Activated T-helper 2 cell treated with anti-CD3 and anti-CD28 coated beads, Interferon-gamma antibody, Interleukin-2, Interleukin-4, amounts not matched to agents 10 μg/mL and 5 μg/mL and 100 μg/mL, durations not matched to agents 14 hours and 24 hours and 36 hours (primary cell): ENCODE results near the gene PYCR2. TPM values are rescaled to one million over a fixed set of nuclear protein-coding genes. Genes with fewer than 3 reads are reported as not detected.

Experiments
- DNase-seq: peaks from one replicate; pipeline ENCODE4 v3.0.0; 2021; ENCODE audit warnings: low spot score
- H3K27ac Mint-ChIP-seq: one replicate; pipeline ENCODE4 v1.8.0; 2021; ENCODE audit warnings: mixed read lengths
- H3K27me3 Mint-ChIP-seq: one replicate; pipeline ENCODE4 v1.8.0; 2021; ENCODE audit warnings: low read depth, mixed read lengths
- H3K36me3 Mint-ChIP-seq: one replicate; pipeline ENCODE4 v1.8.0; 2021; ENCODE audit warnings: low read depth, mixed read lengths
- H3K4me1 Mint-ChIP-seq: one replicate; pipeline ENCODE4 v1.8.0; 2021; ENCODE audit warnings: low read depth, mixed read lengths
- H3K4me3 Mint-ChIP-seq: one replicate; pipeline ENCODE4 v1.8.0; 2021; ENCODE audit warnings: low read depth, mild to moderate bottlenecking, moderate library complexity, mixed read lengths
- H3K9me3 Mint-ChIP-seq: one replicate; pipeline ENCODE4 v1.8.0; 2021; ENCODE audit warnings: mixed read lengths
- intact Hi-C: fragments of 100-400 bp; cut with micrococcal nuclease; formaldehyde crosslinking; loops from one replicate; pipeline ENCODE4 v1.15.1; 2023
- total RNA-seq: library from RNA; stranded (reverse); gene quantifications from 2 replicates; pipeline ENCODE4 v1.2.3, GENCODE V29; 2022

Gene PYCR2
- total RNA-seq, 1 donor from 2014 or later, result 121 TPM

GRCh38 chr1:225881959-225882693, 41.9 kb downstream of the PYCR2 start, which contains the start of gene TMEM63A:
Gene TMEM63A (minus strand): TSS chr1:225882380. CDS start chr1:225877580, 4,800 bp downstream.
- H3K4me1 Mint-ChIP-seq, result peaks cover 40% of the 10 kb centered on the region
- intact Hi-C loops, result loop anchor here (1.0 to 5.0 kb wide), 6 partner anchors 15 to 115 kb away; partner anchors contain the start of genes PYCR2, SDE2 and SRP9
- peaks cover 2% of the 10 kb centered on the region for H3K36me3 Mint-ChIP-seq
- no peaks in the 10 kb centered on the region for H3K9me3 Mint-ChIP-seq
- peak within 1 kb of the TSS; percentile 71 for H3K27ac Mint-ChIP-seq
- peaks cover 14% of the 10 kb centered on the region for H3K27me3 Mint-ChIP-seq
- peak; percentile 82 for DNase-seq
- peak within 1 kb of the TSS; percentile 84 for H3K4me3 Mint-ChIP-seq

DNA sequence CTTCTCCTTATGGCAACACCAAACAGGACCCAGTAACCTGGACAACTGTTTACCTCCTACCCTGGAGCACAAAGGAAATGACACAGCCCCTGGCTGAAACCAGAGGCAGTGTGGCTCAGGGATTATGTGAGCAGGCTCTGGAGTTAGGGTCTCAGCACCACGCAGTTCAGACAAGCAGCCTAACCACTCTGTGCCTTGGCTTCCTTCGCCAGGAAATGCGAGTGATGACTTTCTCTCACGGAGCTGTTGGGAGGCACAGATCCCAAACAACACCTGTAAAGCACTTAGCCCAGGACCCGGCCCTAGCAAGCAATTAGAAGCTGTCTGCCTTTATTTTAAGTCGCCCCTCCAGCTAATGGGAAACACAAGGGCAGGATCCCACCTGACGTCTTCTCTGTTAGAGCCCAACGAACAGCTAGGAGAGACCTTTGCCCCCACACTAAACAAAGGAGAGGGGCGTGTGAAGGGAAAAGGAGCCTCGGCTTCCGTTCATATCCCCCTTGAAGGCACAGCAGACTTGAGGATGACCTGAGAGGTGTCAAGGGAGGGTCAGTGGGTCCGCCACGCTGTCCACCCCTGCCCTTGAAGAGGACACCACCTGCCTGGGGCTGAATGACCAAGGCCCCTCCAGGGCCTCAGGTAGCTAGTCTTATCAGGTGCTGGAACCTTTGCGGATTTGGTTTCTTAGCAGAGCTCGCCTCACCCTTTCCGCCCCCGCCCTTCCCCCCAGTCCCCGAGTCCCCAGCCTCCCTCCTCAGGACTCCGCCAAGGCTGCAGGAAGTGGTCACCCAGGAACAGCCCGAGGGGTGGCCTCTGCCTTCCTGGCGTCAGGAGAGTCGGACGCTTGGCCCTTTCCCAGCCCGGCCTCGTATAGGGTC, 42.7 kb downstream of the PYCR2 start:
- H3K4me3 Mint-ChIP-seq, result peak overlapping the region; percentile 84
- no peaks in the 10 kb centered on the region for H3K9me3 Mint-ChIP-seq
- intact Hi-C loops, result loop anchor here (1.0 to 5.0 kb wide), 3 partner anchors 16 to 116 kb away; partner anchors contain the start of genes SDE2 and SRP9
- peaks cover 40% of the 10 kb centered on the region for H3K4me1 Mint-ChIP-seq
- H3K27ac Mint-ChIP-seq, result peak overlapping the region; percentile 71
- no peak for DNase-seq
- peaks cover 10% of the 10 kb centered on the region for H3K27me3 Mint-ChIP-seq
- peaks cover 5% of the 10 kb centered on the region for H3K36me3 Mint-ChIP-seq

DNA sequence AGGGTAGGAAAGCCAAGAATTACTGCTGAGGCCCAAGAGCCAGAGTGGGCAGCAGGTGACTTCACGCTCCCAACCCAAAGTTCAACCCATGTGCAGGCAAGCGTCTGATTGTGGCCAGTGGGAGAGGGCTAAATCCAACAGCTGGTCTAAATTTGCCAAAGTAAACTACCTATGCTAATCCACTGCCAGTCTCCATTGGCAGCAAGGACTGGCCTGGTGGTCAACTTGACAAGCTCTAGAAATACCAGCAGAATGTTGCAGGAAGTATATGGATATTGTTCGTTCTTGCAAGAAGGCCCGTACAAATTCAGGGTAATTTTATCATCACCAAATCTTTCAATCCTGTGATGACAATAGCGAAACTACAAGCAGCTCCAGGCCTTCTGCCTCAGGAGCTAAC, 43.4 kb downstream of the PYCR2 start:
- Mint-ChIP-seq H3K36me3 (peaks cover 8% of the 10 kb centered on the region), H3K27ac (peak overlapping the region; percentile 71), H3K4me1 (peaks cover 40% of the 10 kb centered on the region), H3K4me3 (peak overlapping the region; percentile 84), H3K27me3 (peaks cover 8% of the 10 kb centered on the region), H3K9me3 (no peaks in the 10 kb centered on the region)
- DNase-seq, result no peak
- intact Hi-C loops, result loop anchor here (1.0 to 5.0 kb wide), 3 partner anchors 17 to 117 kb away; partner anchors contain the start of genes SDE2 and SRP9

- intact Hi-C loops, result loop anchor here (2.0 to 5.0 kb wide), 2 partner anchors 103 to 117 kb away; partner anchors contain the start of genes SDE2 and SRP9
- DNase-seq, result no peak
- H3K27ac Mint-ChIP-seq, result no peak overlapping the region
- H3K9me3 Mint-ChIP-seq, result no peaks in the 10 kb centered on the region
- H3K4me3 Mint-ChIP-seq, result no peak overlapping the region
- peaks cover 8% of the 10 kb centered on the region for H3K27me3 Mint-ChIP-seq
- H3K4me1 Mint-ChIP-seq, result peaks cover 42% of the 10 kb centered on the region
- H3K36me3 Mint-ChIP-seq, result peaks cover 12% of the 10 kb centered on the region
Measured at GRCh38 chr1:225880222-225880588, 43.8 kb downstream of the PYCR2 start.

- Mint-ChIP-seq H3K4me3 (no peak overlapping the region), H3K27ac (no peak overlapping the region), H3K27me3 (peaks cover 8% of the 10 kb centered on the region), H3K4me1 (peaks cover 42% of the 10 kb centered on the region), H3K9me3 (no peaks in the 10 kb centered on the region), H3K36me3 (peaks cover 12% of the 10 kb centered on the region)
- intact Hi-C loops, result loop anchor here (2.0 to 5.0 kb wide), 2 partner anchors 103 to 118 kb away; partner anchors contain the start of genes SDE2 and SRP9
- DNase-seq, result no peak
Measured at GRCh38 chr1:225879521-225880221, 44.4 kb downstream of the PYCR2 start.

- Mint-ChIP-seq H3K27ac (no peak overlapping the region), H3K4me3 (no peak overlapping the region), H3K36me3 (peaks cover 20% of the 10 kb centered on the region), H3K4me1 (peaks cover 37% of the 10 kb centered on the region), H3K27me3 (peaks cover 2% of the 10 kb centered on the region), H3K9me3 (no peaks in the 10 kb centered on the region)
- DNase-seq, result no peak
- intact Hi-C loops, result no loop called here
Measured at GRCh38 chr1:225878282-225878681, 45.8 kb downstream of the PYCR2 start.

GRCh38 chr1:225877580-225877979, 46.5 kb downstream of the PYCR2 start:
- Mint-ChIP-seq H3K36me3 (peaks cover 24% of the 10 kb centered on the region), H3K4me3 (no peak overlapping the region), H3K9me3 (no peaks in the 10 kb centered on the region), H3K27me3 (no peaks in the 10 kb centered on the region), H3K4me1 (peaks cover 35% of the 10 kb centered on the region), H3K27ac (no peak overlapping the region)
- intact Hi-C loops, result no loop called here
- DNase-seq, result no peak

DNA sequence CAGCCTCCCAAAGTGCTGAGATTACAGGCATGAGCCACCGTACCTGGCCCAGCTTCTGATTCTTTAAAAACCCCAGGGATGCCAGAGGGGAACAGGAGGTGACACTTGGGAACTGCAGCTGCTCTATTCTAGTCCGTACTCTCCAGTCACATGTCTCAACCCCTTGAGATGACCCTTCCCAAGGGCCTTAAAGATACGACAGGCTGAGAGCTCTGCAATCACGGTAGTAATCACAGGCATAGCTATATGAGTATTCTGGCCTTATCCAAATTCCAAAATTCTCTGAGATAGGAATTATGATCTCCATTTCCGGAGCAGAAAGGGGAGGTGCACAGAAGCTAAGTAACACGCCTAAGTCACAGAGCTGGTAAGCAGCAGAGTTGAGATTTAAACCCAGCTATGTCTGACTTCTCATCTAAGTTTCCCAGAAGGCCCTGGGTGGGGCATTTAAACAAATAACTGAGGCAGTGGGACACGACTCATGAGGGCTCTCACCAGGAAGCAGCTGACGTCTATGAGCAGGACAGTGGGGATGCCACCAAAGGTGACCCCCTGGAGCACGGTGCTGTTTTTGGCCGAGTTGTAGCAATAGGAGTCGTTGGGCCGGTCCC, 47.0 kb downstream of the PYCR2 start:
- H3K4me1 Mint-ChIP-seq, result peaks cover 36% of the 10 kb centered on the region
- H3K4me3 Mint-ChIP-seq, result no peak overlapping the region
- no peaks in the 10 kb centered on the region for H3K9me3 Mint-ChIP-seq
- intact Hi-C loops, result no loop called here
- no peaks in the 10 kb centered on the region for H3K27me3 Mint-ChIP-seq
- H3K36me3 Mint-ChIP-seq, result peaks cover 25% of the 10 kb centered on the region
- H3K27ac Mint-ChIP-seq, result no peak overlapping the region
- no peak for DNase-seq

DNA sequence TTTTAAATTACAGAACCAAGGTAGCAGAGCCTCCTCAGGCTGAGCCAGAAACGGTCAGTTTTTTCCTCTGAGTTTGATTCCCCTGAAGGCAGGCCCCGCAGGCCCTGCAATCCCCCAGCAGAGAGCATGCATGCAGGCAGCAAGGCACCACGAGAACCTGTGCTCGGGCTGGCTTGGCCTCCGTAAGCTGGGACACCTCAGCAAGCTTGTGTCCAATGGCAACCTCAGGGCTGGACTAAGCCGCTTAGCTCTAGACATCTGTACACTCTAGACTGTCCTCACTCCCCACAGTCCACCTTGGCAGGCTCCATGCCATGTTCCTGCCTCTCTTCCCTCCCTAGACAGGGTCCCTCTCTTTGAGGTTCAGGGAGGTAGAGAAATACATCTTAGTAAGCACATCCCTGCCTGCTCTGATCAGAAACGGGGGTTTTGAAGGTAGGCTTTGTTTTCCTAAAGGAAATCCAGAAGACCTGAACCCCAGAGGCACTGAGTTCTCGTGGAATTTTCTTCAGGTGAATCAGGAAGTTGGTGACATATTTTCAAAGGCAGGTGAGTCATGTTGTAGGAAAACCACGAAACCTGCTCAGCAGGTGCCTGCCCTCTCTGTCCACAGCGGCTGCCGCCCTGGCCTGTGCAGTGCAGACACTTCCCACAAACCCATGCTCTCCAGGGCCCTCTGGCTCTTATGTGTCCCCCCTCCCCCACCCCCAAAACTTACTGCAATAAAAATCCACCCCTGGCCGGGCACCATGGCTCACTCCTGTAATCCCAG, 48.8 kb downstream of the PYCR2 start:
- H3K4me3 Mint-ChIP-seq, result no peak overlapping the region
- H3K4me1 Mint-ChIP-seq, result peaks cover 29% of the 10 kb centered on the region
- no peaks in the 10 kb centered on the region for H3K9me3 Mint-ChIP-seq
- H3K36me3 Mint-ChIP-seq, result peaks cover 42% of the 10 kb centered on the region
- no peak for DNase-seq
- H3K27me3 Mint-ChIP-seq, result no peaks in the 10 kb centered on the region
- intact Hi-C loops, result no loop called here
- no peak overlapping the region for H3K27ac Mint-ChIP-seq

DNA sequence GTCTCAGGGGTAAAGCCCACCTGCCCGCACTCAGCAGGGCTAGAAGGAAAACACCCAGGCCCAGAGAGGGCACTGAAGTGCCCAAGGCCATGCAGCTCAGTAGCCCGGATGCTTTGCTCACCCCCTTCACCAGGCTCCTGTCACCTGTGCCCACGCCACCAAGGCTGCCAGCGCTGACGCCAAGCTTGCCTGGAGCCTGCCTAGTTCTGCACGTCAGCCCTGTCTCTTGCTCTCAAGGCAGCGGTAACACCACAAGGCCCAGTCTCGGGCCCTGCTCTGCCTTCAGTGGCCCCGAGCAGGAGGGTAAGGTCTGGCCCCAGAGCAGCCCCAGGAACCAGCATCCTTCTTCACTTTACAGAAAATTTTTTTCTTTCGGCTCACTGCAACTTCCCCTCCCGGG, 49.6 kb downstream of the PYCR2 start:
- H3K36me3 Mint-ChIP-seq, result peaks cover 43% of the 10 kb centered on the region
- intact Hi-C loops, result no loop called here
- DNase-seq, result no peak
- no peaks in the 10 kb centered on the region for H3K27me3 Mint-ChIP-seq
- no peak overlapping the region for H3K4me3 Mint-ChIP-seq
- no peak overlapping the region for H3K27ac Mint-ChIP-seq
- peaks cover 21% of the 10 kb centered on the region for H3K4me1 Mint-ChIP-seq
- H3K9me3 Mint-ChIP-seq, result no peaks in the 10 kb centered on the region

DNA sequence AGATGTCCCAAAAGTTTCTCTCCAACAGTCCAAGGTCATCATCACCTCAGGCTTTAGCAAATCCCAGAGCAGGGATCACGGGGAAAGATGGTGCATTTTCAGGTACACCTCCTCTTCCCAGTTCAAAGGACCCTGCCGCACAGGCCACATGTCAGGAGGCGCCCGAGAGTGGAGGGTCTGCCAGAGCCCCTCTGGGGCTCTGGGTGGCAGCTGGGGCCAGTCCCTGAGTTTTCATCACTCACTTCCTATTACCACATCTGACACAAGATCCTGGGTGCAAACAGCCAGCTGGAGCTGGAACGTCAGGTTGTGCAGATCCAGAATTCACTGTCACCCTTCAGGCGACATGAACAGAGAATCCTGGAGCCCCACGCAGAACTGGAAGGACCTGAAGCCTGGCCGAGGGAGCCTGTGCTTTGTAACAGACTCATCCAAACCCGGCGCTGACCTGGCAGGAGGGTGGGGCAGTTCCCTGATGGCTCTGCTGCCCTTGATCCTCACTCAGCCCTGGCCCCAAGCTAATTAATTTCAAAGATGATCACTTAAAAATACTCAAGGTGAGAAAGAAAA, 50.7 kb downstream of the PYCR2 start:
- H3K27ac Mint-ChIP-seq, result no peak overlapping the region
- H3K36me3 Mint-ChIP-seq, result peaks cover 49% of the 10 kb centered on the region
- H3K9me3 Mint-ChIP-seq, result no peaks in the 10 kb centered on the region
- intact Hi-C loops, result no loop called here
- no peak for DNase-seq
- H3K4me3 Mint-ChIP-seq, result no peak overlapping the region
- H3K27me3 Mint-ChIP-seq, result no peaks in the 10 kb centered on the region
- H3K4me1 Mint-ChIP-seq, result peaks cover 11% of the 10 kb centered on the region
